Measurements from ENCODE around the gene ADCY2. TPM values are rescaled to one million over a fixed set of nuclear protein-coding genes. Genes with fewer than 3 reads are reported as not detected.
"Not testable (repeated sequence)": the region's sequence is repeated elsewhere in the genome, so short reads cannot be mapped to it uniquely, and the experiment has no call there.

ADCY2 gene
- total RNA-seq, 1 donor = 0.27 TPM

DNA sequence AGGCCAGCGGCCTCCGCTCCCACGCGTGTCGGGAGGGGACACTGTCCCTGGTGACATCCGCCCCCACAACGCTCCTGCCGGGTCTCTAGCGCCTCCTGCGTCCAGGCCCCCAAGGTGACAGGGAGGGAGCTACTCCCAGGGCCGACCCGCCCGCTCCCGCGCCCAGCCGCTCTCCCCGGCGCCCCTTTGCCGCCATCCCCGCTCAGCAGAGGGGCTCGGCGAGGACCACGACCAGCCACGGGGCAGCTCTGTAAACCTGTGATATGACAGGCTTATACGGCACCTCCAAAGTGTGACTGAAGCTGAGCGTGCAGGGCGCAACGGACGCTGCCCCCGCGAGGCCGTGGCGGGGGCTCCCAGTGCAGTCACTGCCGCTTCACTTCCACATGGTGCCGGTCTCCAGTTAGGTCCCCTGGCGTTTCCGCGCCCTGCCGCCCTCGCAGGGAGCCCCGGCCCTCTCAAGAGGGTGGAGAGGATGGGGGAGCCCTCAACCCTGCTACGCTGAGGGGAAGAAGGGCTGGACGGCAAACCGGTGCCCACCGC lies 978 bp upstream of the ADCY2 start:
- DNase-seq (ENCODE audit: low read depth in 2 of 3, low spot score in 2 of 3) = peak in 2 of 3 donors; percentile 12 to 30

DNA sequence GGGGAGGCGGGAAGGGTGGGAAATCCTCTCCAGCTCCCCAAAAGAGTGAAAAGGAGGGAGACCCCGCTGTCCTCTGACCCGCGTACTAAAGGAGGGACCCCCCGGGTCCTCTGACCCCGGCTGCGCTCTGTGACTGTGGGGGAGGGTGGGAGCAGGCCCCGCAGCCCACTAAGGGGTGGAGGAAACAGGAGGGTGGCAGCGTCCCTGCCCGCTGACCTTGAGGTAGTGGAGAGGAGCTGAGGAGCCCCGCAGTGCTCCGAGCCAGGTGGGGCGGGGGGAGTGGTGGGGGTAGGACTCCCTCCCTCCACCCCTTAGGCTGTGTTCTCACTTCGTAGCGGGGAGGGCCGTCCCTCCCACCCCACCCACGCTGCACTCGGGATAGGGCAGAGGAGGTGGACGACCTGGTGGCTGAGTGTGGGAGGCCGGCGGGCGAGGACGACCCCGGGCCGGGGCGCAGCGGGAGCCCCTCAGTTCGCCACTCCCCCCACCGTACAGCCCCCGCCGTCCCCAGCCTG lies 449 bp upstream of the ADCY2 start:
- no peak for DNase-seq (ENCODE audit: low read depth in 2 of 3, low spot score in 2 of 3)

DNA sequence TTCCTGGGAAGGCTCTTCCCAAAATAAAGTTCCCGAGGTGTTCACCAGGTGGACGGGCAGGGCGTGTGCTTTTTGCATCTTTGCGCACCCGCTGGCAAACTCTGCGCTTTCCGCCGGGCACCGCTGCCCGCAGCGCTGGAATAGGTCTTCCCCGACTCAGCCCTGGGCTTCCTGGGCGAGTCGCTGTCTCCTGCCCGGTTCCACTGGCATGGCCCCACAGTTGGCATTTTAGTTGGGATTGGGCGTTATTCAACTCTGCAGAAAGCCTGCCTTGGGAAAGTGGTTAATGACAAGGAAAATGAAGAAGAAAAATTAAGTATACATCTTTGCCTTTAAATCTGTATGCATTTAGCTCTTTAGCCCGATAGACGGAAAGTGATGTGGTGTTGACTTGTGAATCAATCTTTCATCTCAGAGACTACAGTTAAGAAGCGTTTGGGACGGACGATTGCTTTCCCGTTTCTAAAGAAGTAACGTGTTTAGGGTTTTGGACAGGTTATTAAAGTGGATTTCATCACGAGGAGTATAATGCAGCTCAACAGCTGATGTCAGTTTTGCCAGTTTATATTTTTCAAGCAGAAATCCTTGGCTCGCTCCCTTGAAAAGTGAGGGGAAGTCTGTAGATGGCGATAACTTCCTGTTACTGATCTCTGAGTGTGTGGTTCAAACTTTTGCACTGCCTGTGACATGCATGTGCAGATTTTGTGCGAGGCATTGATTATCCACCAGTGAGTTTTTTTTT lies 946 bp downstream of the ADCY2 start:
- peak in 2 of 3 donors; percentile 7 to 45 for DNase-seq (ENCODE audit: low read depth in 2 of 3, low spot score in 2 of 3)

DNA sequence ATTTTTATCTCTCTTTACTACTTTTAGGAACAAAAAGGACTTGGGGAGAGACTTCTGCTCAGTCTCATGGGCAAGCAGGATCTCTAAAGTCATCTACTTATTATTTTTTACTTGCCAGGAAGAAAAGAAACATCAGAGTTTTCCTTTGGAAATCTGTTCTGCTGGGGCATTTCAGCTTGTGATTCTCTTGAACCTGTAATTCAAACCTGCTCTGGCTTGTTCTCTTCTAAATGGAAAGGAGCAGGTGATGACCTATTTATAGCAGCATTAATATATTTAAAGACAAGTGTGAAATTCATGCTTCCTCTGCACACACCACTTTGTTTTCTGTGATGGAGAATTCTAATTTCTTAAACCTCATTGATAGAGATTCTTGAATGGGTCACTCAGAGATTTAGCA lies 2.0 kb downstream of the ADCY2 start:
- no peak for DNase-seq (ENCODE audit: low read depth in 2 of 3, low spot score in 2 of 3)

DNA sequence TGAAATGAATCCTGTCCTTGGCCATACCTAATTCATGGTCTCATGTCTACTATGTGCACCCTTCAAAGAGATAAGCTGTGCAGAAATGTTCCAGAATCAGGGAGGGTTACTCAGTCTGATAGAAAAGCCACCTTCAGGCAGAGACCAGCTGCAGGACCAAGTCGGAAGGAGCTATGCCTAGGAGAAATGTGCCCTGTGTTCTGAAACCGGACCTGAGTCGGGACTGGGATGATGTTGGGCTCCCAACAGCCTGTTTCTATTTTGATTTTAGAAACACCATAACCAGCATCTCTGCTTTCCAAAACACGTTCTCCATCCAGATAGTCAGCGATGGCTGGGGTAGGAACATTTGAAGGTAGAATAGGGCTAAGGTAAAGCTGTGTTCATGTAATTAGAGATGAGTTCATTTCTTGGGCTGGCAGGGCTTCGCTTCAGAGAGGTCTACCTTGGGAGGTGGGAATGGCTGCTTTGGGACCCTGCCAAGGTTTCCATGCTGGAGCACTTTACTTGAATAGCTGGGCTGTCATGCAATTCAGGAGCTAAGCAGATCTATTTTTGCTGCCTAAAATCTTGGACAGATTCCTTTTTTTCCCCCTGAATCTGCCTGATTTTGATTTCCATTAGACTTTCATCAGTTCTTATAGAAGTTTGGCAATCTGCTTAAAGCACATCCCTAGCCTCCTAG lies 2.8 kb downstream of the ADCY2 start:
- DNase-seq (ENCODE audit: low read depth in 2 of 3, low spot score in 2 of 3) = no peak

DNA sequence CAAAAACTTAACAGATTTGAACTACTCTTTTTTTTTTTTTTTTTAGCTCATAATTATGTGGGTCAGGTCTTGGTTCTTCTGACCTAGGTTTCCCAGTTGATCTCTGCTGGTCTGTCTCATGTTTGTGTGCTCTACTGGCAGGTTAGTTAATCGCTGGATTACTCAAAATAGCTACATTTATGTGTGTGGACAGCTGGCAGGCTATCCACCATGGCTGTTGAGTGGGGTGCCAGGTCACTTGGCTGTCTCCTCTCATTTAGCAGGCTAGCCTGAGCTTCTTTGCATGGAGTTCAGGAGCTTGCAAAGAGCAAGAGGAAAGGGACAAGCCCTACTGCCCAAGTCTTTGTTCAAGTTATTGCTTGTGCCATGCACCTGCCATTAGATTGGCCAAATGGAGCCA lies 9.3 kb downstream of the ADCY2 start:
- DNase-seq (ENCODE audit: low read depth in 2 of 3, low spot score in 2 of 3) = no peak

DNA sequence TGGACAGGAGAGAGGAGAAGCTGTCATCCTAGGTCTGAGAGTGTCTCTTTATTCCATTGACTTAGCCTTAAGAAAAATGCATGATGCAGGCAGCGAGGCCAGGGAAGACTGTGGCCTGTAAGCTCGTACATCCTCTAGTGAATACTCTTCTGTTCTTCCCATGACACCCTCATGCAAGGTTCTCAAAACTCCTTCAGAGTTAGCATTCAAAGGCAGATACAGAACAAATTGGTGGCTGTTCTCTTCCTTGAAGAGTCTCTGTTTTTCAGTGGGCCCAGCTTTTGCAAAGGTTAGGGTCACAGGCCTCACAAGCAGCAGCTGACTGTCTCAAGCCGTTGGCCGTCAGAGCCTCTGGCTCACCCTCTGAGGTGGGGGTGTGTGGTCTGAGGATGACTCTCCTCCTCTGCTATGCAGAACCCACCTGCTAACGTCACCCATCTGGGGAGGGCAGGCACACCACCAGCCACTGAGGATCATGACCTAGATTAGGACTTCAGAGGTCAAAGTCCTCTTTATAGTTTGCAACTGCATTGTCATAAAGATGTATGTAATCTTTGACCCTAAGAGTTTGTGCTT lies 15.1 kb downstream of the ADCY2 start:
- DNase-seq (ENCODE audit: low read depth in 2 of 3, low spot score in 2 of 3) = no peak

DNA sequence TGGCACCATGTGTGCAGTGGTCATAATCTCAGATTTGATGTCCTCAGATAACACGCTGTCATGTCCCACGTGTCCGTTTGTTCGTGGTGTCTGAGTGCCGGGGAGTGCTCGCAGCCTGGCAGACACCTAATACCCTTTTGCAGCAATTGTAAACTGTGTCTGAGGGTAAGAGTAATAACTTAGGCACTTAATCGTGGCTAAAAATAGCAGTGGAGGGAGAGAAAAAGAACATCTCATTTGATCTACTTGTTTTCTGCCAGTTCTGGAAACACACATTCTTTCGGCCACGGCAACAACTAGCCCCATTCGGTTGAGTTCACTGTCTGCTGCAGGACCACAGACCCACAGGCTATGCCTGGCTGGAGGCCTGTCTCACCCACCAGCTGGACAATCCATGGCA lies 16.5 kb downstream of the ADCY2 start:
- DNase-seq (ENCODE audit: low read depth in 2 of 3, low spot score in 2 of 3) = no peak

DNA sequence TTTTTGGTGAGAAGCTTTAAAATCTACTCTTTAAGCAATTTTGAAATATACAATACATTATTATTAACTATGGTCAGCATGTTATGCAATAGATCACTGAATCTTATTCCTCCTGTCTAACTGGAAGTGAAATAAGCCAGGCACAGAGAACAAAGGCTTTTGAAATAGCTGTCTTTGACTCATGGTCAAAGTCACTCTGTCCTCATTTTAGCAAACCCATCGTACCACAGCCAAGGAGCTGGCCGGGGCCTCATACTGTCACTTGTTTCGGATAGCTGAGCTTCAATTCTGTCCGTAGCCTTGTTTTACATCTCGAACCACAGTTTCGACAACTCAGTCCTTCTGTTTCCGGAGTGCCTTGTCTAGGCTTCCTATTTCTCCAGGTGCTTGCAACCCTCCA lies 19.2 kb downstream of the ADCY2 start:
- DNase-seq (ENCODE audit: low read depth in 2 of 3, low spot score in 2 of 3) = no peak

DNA sequence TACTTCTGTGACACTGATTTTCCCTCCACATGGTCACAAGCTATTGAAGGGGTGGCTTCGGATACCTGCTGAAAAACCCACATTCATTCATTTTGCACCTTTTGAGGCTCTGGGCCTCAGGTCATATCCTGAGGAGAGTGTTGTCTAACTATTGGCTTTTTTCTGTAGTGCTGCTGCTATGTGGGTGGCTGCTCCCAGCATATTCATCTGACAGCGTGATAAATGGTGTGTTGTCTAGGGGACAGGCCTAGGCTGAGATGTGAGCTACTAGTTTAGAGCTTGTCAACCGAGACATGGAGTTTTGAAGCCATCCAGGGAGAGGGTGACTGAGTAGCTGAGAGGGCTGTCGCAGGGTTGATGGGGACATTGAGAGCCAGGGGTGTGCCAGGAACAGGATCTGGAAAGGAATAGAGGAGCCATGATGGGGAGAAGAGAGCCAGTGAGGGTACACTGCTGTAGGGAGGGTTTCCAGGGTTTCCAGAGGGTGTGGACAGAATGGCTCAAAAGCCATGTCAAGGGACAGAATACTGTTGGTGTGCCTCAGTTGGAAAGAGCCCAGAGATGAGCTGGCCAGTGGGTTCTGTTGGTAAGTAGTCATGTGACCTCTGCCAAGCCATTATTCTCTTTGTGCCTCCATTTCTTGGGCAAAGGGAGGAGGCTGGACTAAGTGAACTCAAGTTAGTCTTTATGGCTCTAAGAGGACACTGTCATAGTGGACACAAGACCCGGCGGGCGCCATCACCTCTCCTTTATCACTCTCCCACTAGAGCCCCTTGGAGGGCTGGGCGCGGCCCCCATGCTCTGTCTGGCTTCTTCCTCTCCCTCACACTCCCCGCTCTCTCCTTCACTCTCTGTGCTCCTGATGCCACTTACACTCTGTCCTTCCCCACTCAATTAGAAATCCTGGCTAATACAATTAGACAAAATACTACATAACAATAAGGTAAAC lies 19.9 kb downstream of the ADCY2 start:
- DNase-seq (ENCODE audit: low read depth in 2 of 3, low spot score in 2 of 3) = no peak

DNA sequence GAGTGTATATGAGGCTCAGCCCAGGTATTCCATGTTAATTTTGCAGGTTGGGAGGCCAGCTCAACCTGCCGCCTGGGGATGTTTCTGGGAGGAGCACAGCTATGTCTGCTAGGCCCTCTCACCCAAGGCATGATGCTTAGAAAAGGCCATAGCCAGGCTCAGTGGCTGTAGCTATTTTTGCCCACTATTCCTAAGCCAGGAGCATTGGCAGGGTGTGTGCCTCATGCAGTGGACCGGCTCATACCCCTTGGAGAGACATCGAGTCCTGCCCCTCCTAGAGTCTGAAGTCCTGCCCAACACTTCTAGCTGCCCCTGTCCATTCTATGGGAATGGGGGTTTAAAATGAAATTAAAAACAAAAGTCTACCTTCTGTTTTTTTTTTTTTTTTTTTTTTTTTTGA lies 22.3 kb downstream of the ADCY2 start:
- DNase-seq (ENCODE audit: low read depth in 2 of 3, low spot score in 2 of 3) = no peak

DNA sequence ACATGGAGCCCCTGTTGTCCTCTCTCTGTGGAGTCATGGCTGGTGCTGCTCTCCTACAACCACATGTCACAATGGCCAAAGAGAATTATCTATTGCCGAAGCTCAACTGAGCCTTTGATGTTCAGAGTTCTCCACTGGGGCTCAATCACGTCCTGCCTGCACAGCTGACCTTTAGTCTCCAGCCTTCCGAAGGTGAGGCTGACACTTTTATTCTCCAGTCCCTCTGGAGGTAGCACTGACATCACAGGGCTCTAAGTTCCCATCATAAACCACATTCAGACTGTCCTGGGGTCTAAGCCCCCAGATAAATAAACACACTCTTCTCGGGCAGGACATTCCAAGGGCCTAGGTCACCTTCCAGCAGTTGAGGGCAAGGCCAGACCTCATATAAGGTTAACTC lies 23.4 kb downstream of the ADCY2 start:
- no peak for DNase-seq (ENCODE audit: low read depth in 2 of 3, low spot score in 2 of 3)

DNA sequence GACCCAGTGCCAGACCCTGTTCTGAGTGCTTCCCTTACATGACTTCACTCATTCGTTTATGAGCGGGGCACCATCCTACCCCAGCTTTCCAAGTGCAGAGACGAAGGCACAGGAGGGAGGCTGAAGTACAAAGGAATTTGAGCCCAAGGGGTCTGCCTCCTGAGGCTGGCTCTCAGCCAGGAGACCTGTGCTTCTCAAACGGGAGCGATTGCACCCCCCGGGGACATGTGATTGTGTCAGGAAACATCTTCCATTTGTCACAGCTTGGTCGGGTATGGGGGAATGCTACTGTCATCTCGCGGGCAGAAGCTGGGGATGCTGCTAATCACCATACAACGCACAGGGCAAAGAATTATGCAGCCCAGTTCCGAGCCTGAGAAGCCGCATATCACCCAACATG lies 23.9 kb downstream of the ADCY2 start:
- no peak for DNase-seq (ENCODE audit: low read depth in 2 of 3, low spot score in 2 of 3)

DNA sequence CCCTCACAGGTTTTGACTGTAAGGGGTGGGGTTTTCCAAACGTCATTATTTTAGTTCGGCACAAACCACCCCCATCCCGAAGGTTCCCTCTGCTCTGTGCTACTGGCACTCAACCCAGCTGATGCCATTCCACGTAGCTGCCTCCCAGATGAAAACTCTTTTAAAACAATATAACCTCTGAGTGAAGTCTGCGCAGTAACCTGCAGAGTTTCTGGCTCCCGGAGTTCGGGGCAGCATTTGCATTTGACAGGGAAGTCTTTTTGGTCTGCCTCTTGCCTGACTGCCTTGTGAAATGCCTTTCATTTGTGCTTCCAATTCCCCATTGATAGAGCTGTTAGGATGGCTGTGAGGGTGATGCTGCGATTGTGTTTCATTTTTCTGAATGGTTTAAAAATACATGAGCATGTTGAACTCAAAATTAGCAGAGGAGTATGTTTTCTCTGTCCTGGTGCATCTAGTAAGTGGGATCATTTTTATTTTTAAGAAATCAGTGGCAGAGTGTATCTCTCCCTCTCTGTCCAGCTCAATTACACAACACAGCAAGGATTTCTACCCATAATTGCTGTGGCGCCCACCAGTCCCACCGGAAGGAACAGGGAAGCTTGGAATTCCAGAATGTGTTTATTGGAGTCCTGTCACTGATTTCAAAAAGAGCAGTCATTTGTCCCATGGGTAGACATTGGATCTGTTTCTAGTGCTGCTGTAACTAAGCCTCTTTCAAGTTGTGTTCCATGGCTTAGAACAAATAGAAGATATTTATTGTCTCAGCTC lies 24.8 kb downstream of the ADCY2 start:
- no peak for DNase-seq (ENCODE audit: low read depth in 2 of 3, low spot score in 2 of 3)

DNA sequence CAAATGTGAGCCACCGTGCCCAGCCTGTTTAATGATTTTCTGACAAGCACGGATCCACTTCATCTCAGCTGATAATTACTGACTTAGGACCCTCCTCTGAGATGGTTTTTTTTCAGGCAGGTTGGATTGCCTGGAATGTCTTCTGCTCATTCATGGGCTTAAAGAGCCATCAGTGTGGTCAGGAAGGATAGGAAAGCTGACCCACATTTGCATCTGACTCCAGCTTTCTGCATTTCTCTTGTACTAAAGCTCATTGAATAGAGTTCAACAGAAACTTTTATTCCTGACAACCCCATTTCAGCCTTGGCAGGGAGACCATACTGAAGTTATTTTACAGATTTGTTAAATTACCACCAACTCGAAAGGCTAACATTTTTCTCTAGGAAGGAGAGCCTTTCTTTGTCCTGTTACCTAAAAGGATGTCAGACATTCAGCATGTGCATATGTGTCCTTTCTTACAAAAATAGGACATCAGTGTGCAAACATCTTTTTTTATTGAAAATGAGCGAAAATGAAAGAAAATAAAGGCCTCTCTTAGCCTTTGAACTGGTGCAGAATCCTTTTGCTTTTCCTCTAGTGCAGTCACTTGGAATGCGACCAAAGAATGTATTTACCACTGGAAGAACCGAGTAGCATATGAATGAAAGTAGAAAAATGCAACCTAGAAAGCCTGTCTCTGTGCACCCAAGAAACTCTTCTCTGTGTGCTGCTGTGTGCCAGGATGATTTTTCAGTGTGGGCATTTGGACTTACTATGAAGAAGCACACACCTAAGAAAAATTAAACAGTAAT lies 26.6 kb downstream of the ADCY2 start:
- DNase-seq (ENCODE audit: low read depth in 2 of 3, low spot score in 2 of 3) = no peak

DNA sequence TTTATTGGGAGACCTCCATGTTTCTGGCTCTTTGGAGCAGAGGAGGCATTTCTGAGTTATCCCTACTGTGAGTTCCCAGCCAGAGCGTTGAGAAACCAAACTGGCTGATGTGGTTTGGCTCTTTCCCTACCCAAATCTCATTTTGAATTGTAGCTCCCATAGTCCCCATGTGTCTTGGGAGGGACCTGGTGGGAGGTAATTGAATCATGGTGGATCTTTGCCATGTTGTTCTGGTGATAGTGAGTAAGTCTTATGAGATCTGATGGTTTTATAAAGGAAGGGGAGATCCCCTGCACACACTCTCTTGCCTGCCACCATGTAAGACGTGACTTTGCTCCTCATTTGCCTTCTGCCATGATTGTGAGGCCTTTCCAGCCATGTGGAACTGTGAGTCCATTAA lies 27.3 kb downstream of the ADCY2 start:
- not testable (repeated sequence) for DNase-seq (ENCODE audit: low read depth in 2 of 3, low spot score in 2 of 3)

DNA sequence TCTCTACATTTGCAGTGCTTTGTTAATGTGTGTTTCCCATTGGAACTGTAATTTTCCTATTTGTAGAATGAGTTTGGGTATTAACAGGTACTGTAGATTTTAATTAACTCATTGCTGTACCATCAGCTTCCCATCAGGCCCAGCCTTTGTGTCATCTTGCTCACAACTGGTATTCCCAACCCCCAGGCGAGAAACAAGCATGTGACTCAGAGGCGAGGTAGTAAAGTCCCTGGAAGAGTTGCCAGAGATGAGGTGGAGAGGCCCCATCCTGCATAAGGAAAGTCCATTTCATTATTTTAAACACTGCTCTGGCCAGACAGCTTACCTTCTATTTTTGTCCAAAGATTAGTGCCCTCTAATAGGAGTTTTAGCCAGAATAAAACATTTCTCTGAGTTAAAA lies 29.9 kb downstream of the ADCY2 start:
- no peak for DNase-seq (ENCODE audit: low read depth in 2 of 3, low spot score in 2 of 3)

DNA sequence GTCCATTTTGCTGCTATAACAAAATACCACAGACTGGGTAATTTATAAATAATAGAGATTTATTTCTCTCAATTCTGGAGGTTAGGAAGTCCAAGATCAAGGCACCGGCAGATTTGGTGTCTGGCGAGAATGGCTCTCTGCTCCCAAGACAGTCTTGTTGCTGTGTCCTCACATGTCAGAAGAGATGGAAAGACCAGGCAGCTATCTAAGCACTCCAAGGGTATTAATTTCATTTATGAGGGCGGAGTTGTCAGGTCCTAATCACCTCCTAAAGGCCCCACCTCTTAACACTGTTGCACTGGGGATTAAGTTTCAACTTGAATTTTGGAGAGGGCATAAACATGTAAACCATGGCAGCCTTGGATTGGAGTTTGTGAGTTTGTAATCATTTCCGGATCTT lies 30.3 kb downstream of the ADCY2 start:
- DNase-seq (ENCODE audit: low read depth in 2 of 3, low spot score in 2 of 3) = no peak

DNA sequence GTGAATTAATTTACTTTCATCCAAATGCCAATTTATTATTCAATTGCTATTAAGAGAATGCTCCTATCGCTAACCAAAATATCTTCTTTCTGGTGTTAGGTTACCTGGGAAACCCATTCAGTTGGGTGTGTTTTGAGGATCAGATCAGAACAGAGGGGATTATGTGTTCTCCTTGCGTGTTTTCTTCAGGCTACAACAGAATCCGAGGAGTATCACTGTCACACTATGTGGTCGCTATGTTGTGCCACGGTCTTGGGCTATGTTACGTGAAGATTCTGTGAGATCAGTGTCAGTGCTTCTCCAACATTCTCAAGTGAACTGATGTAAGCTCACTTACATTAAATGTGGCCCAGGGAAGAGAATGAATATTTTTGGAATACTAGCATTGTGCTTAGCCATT lies 39.0 kb downstream of the ADCY2 start:
- DNase-seq (ENCODE audit: low read depth in 2 of 3, low spot score in 2 of 3) = no peak
